DMS114 treated with DMSO at 0.1 percent for 48 hours (cell line): Measurements from ENCODE around the gene TM9SF2.

Experiments
- DNase-seq: peaks from one replicate; lab custom pipeline; 2025; ENCODE audit not compliant: unreplicated experiment; lab: John Stamatoyannopoulos, UW

Gene TM9SF2

DNA sequence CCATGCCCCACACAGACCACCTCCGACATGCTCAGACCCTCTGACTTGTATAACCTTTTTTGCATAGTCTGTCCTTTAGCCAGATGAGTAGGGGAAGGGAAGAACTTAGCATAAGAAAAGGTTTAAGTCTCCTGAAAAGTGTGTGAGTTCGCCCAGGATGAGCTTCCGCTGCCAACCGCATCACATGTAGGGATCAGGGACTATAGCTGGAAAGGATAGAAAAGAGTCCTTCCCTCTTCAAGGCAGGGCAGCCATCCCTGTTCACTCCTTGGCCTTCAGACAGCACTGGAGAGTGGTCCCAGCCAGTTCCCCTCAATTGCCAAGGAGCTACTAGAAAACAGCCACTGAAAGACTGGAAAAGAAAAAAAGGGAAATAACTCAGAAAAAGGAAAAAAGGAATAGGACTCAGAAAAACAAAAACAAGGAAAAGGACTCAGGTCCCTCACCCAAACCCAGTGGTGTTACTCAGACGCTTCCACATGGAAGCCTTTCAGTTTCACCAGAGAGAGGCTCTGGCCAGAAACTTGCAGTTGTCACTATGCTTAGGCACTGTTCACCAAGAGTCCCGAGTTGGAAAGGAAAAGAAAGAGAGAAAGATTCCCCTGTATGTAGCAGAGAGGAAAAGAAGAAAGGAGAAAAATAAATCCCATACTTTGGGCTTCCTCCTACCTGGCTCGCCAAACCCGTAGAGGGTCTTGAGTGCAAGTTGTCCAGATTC is 5.6 kb upstream of the TM9SF2 start:
- DNase-seq = no peak

- no peak for DNase-seq
Observed at GRCh38 chr13:99496184-99497142, 4.8 kb upstream of the TM9SF2 start.

DNA sequence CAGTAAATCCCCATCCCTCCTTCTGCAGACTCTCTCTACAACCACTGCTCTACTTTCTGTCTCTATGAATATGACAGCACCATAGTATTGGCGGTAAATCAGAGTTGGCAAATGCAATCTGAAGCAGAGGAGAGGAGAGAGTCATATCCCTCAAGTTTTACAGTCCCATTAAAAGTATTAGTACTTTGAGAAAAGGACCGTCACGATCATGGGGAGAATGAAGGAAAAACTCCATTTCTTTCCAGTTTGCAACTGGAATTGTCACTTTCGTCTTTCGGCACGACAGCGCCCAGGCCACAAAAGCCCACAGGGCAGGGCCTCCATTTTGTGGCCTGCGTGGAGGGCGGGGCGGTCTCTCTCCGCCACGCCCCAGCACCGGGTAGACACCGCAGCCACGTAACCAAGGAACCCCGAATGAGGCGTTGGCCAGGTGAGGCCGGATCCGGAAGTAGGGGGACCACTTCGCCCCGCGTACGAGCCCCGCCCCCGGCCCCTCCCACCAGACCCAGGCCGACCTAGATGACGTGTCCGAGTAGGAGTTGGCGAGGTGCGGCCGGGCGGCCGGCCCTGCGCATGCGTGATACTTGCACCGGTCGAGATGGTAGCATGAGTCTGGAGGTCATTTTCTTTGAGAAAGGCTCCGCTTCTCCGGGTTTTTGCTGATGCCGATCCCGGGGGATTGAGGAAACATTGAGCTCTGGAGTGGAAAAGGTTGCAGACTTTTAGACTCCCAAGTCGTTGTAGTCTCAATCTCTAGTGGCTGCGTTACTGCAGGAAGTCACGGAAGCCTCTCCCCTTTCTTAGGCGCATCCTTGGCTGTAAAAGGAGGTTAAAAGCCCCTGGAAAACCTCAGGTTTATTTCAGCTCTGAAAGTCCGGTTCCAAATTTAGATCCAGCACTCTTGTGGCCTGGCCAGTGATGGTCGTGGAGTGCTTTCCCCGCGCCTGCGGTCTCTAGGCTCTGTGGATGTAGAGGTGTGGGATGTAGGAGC is 2.8 kb upstream of the TM9SF2 start:
- peak; percentile 85 for DNase-seq

GRCh38 chr13:99500839-99501183 is 461 bp upstream of the TM9SF2 start:
- DNase-seq = no peak

DNA sequence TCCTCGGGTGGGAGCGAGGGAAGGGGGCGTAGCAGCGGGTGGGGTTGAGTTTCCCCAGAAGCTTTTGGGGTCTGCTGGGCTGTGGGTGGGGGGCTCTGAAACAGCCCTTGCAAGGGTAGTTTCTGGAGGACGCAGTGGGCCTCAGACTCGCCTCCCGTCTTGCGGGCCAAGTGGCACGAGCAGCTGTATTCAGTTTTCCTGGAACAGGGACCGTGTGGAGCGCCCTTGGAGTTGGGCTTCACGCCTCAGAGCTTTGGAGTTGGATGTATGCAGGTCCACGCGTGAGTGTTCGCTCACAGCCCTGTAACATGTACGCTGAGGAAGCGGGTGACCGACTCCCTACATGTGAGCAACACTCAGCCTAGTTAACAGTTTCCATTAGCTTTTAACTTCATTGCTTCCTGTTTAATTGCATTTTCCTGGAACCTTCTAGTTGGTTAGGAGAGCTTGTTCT is 603 bp downstream of the TM9SF2 start:
- no peak for DNase-seq

GRCh38 chr13:99505814-99506269 is 4.6 kb downstream of the TM9SF2 start:
- no peak for DNase-seq

DNA sequence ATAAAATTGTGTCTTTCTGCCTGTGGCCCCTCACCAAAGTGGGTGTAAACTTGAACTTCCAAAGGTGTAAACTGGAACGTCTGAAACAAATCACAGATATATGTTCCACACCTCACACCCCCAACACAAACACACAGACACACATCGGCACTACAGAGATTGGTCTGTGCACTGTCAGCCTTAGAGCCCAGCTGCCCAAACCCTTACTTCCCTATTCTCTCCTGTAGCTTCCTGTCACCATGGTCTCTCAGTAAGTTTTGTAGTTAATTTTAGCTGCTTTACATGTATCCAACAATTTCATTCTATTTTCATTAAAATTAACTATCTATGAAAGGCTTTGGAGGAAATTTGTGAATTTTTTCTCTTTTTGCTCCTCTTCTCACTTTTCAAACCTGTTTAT is 5.4 kb downstream of the TM9SF2 start:
- DNase-seq = no peak

DNA sequence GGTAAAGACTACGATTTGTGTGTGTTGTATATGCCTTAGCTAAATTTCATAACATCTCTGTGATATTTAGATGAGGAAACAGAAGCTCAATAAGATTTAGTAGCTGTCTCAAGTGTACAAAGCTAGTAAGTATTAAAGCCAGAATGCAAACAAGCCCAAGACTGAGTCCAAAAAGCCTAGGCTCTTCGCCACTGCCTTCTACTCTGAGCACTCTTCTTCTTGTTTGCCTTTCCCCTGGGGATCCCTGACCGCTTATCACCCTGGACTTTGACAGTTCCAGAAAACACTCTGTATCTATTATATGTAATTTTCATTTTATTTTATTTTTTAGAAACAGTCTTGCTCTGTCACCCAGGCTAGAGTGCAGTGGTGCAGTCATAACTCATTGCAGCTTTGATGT is 5.8 kb downstream of the TM9SF2 start:
- DNase-seq = no peak

GRCh38 chr13:99507551-99507950 is 6.3 kb downstream of the TM9SF2 start:
- DNase-seq = no peak

- no peak for DNase-seq
Observed at GRCh38 chr13:99507986-99508385, 6.7 kb downstream of the TM9SF2 start.

- DNase-seq = no peak
Observed at GRCh38 chr13:99509479-99509878, 8.2 kb downstream of the TM9SF2 start.

DNA sequence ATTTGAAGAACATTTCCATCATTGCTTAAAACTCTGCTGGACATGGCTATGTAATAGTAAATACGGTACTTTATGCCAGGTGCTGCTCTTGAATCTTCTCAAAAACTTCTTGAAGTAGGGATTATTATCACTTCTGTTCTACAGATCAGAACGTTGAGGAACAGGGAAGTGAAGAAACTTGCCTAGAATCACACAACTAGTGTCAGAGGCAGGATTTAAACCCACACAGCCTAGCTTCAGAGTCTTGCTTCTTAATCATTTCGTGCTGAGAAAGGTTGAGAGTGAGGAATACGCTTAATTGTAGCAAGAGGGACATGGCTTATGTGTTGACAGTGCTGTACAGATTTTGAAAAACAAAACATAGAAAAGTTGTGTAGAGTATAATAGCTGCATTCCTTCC is 13.5 kb downstream of the TM9SF2 start:
- no peak for DNase-seq

- DNase-seq = no peak
Observed at GRCh38 chr13:99516153-99516929, 15.1 kb downstream of the TM9SF2 start.

DNA sequence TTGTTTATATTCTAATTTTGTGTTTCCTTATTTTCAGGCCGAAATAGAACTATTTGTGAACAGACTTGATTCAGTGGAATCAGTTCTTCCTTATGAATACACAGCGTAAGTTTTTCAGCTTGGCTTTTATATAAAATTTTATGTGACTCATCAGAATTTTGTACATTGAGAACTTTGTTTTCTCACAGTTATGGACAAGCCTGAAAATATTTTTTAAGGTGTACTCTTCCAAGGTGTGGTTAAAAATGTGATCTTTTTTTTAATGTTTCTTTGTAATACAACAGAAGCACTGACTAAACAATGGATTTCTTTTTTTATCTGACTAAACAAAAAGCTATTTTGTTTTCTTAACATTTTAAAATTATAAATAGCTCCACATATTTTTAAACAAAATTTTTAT is 16.3 kb downstream of the TM9SF2 start:
- no peak for DNase-seq

DNA sequence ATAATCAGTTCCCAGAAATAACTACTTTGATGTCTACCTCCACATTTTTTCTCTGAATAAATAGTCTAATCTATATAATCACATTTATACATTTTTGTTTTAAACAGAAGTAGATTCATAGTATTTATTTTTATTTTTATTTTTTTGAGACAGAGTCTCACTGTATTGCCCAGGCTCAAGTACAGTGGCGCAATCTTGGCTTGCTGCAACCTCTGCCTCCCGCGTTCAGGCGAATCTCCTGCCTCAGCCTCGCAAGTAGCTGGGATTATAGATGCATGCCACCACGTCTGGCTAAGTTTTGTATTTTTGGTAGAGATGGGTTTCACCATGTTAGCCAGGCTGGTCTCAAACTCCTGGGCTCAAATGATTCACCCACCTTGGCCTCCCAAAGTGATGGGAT is 16.7 kb downstream of the TM9SF2 start:
- DNase-seq = no peak

DNA sequence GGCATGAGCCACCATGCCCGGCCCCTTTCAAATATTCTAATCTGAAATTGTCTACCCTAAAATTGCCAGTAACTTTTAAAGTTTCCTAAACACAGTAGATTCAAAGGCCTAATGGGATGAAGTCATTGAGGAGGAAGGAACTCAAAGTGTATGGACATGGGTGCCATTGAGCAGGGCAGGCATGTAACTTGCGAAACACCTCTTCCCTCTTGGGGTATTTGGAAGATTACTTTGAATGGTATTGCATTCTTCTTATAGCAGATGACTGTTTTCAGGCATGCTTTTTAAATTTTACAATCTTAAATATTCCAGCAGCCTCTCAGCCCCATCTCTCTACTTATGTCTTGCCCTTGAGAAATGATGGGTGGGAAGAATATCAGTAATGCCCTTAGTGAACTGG is 21.0 kb downstream of the TM9SF2 start:
- no peak for DNase-seq

DNA sequence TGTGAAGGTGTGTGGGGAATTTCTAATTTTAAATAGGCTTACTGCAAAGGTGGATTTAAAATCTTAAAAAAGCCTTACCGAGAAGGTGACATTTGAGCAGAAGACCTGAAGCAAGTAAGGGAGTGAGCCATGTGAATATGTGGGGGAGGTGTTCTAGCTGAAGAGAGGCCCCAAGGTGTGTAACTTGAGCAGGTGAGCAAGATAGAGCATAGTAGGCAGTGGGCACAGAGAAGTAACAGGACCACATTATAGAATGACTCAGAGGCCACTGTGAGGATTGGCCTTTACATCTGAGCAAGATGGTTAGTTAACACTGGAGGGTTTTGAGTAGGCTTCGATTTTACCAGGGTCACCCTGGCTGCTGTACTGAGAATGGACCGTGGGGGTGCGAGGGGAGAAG is 22.6 kb downstream of the TM9SF2 start:
- no peak for DNase-seq

- DNase-seq = no peak
Observed at GRCh38 chr13:99525967-99526366, 24.7 kb downstream of the TM9SF2 start.

- DNase-seq = no peak
Observed at GRCh38 chr13:99526549-99526948, 25.3 kb downstream of the TM9SF2 start.

GRCh38 chr13:99527301-99527700 is 26.0 kb downstream of the TM9SF2 start:
- no peak for DNase-seq
